Thyroid gland (tissue), 4 donors: Measurements from ENCODE around the gene HYOU1.

ENCODE experiments used
- POLR2A ChIP-seq, 2 donors: fragments of 450-650 bp; IDR thresholded peaks; one replicate each; pipeline ENCODE4 v1.6.1; 2017; ENCODE audit warnings: antibody characterized with exemption in 2 of 2, mild to moderate bottlenecking in 2 of 2, moderate library complexity in 1 of 2
- TF ChIP-seq, protein P1 (sequence below), 6 experiments: fragments of 200-600 bp in 3 of 6; fragments of 450-650 bp in 3 of 6; sonication (generic) in 3 of 6; IDR thresholded peaks; one replicate each; pipeline ENCODE4 v1.5.1; 2016 to 2019; ENCODE audit warnings: antibody characterized with exemption in 6 of 6, mild to moderate bottlenecking in 2 of 6, inconsistent platforms in 1 of 6, moderate library complexity in 1 of 6

- TF ChIP-seq POLR2A (IDR thresholded peaks at IDR 0.05), result no peak
- TF ChIP-seq, protein P1, sequence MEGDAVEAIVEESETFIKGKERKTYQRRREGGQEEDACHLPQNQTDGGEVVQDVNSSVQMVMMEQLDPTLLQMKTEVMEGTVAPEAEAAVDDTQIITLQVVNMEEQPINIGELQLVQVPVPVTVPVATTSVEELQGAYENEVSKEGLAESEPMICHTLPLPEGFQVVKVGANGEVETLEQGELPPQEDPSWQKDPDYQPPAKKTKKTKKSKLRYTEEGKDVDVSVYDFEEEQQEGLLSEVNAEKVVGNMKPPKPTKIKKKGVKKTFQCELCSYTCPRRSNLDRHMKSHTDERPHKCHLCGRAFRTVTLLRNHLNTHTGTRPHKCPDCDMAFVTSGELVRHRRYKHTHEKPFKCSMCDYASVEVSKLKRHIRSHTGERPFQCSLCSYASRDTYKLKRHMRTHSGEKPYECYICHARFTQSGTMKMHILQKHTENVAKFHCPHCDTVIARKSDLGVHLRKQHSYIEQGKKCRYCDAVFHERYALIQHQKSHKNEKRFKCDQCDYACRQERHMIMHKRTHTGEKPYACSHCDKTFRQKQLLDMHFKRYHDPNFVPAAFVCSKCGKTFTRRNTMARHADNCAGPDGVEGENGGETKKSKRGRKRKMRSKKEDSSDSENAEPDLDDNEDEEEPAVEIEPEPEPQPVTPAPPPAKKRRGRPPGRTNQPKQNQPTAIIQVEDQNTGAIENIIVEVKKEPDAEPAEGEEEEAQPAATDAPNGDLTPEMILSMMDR (IDR thresholded peaks at IDR 0.05), result no peak
Measured at GRCh38 chr11:119103793-119104192, 46.8 kb upstream of the HYOU1 start.
